ENCODE results near the gene MOB3B.

Gene MOB3B

DNA sequence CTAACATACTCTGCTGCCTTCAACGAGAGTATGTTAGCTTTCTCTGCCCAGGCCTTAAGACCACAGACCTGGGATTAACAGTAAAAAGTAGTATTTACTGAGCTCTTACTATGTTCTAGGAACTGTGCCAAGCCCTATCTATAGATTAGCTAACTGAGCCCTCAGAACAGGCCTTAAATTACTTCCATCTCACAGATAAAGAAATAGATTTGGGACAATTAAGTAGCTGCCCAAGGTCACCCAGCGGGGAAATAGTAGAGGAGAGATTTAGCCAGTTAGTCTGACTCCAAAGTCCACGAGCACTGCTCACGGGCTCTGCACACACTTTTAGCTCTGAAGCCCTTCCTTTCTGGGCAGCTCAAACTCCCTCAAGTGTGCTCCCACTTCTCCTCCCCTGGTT, 168.1 kb downstream of the MOB3B start:
- no peak for DNase-seq (ENCODE audit: low read depth)

DNA sequence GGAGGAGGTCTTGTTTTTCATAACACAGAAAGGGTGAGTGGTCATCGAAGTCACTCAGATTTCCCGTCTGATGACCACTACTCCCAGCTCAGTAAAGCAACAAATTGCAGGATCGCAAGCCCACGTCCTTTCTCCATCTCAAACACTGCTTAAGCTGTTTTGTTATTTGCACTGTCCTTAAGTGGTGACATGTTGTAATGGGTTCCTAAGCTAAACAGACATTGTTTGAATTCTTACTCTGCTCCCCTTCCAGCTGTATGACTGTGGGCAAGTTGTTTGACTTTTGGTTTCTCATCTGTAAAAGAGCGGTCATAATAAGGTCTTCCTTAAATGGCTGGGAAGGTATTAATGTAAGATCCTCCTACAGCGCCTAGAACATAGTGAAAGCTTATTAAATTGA, 169.9 kb downstream of the MOB3B start:
- no peak for DNase-seq (ENCODE audit: low read depth)

DNA sequence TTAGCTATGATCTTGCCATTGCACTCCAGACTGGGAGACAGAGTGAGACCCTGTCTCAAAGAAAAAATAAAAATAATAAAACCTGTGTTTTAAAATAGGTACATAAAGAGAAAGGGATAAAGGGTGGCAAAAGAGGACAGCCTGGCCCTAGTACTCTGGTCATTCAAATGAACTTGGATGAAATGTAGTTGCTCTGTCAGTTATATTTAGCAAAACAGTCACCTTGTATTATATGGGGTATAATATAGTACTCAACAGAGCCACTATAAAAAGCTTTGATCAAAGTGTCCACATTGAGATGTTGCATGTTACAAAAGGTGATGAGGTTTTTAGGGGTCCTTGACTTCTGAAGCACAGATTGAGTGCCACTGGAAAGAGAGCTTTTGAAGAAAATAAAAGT, 171.6 kb downstream of the MOB3B start:
- DNase-seq (ENCODE audit: low read depth), result no peak

DNA sequence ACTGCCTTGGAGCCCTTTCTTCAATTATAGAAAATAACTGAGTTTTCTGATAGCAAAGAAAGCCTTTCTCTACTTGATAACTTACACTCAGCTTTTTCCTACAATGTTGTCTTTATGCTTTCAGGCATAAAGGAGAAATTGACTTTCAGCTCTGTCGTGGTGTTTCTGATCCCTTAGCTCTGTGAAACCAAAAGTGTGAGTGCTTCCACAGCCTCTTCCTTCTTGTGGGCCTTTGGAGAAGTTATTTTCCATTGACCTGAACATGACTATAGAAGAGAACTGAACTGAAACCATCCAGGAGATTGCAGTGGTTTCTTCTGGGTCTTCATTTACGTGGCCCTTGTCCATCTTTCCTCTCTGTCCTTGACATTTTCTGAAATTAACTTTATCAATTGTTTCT, 173.2 kb downstream of the MOB3B start:
- DNase-seq (ENCODE audit: low read depth), result no peak

DNA sequence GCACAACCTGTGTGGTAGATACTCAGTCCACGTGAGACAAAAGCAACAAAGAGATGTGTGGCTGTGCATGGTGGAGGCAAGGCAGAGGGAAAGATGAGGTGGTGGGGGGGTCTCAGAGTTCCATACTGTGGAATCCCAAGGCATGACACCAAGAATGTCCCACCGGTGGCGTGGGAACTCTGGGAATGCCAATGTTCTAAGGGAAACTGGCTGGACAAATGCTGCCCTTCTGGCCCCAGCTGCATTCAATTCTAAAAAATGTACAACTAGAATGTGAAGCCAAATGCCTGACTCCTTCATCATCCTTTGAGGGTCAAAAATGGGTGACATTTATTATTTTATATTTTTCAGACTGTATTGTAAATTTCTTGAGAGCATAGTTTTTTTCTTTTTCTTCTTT, 174.4 kb downstream of the MOB3B start:
- DNase-seq (ENCODE audit: low read depth), result no peak

DNA sequence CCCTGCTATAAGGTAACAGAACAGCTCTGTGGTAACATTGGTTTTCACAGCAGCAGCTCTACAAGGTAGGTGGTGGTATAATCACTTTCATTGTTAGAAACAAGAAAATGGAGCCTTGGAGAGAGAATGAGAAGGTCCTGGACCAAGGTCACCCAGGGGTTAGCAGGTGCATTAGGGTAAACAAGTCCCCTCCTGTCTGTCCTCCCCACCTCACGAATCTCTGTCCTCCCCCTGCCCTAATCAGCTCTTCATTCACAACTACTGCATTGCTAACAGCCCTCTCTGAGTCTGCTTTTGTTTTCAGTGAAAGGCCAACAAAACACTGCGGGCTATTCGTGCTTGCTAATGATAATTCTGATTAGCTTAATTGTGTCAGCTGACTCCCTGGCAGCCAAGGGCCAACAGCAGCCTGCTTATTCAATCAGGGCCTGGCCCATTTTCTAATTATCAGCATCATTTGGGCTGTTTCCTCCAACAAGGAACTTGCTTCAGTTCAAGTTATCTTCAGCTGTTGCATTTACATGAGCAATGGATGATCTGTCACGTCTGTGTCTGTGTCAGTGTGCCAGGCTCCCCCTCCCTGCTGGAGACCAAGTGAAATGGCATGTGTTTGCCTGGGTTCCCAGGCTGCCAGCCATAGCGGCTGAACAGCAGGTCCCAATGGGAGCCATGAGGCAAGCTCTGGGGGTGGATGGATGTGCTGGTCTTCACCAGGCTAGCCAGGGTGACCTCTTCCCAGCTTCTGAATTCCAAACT, 176.0 kb downstream of the MOB3B start:
- no peak for DNase-seq (ENCODE audit: low read depth)

DNA sequence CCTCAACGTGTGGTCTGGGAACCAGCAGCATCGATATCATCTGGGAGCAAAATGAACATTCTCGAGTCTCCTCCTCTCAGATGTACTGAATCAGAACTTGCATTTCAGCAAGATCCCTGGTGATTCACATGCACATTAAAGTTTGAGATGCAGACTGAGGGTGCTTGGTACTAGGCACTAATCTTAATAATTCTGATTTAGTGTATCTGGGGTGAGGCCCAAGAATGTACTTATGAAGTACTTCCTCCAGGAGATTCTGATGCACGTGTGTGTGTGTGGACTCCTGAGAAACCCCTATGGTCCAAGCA, 176.5 kb downstream of the MOB3B start:
- no peak for DNase-seq (ENCODE audit: low read depth)

DNA sequence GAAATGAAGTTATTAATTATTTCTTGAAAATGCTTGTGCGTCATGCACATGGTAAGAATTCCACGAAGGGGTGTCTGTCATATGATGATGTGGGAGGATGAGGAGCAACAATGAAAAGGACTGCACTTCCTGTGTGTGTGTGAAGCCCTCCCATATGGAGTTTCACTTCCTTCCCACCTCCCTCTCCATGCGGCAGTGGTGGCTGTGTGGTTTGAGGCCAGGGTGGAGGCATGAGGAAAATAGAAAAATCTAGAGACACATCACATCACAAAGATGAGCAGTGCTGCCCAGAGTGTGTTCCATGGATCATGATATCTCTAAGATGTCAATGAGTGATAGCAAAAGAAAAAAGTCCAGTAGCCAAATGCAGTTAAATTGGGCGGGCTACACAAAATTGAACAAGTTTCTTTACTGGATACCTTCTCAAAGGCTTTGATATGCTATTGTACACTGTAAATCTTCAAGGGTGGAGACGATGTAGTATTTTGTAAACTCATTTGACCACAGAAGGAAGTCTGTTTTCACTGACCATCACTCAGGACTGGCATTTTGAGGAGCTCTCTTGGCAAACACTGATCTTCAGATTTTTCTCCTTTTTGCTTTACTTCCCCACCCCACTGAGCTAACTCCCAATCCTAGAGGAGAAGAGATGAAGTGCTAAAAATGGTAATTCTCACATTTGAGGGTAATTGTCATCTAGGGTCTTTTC, 177.0 kb downstream of the MOB3B start:
- DNase-seq (ENCODE audit: low read depth), result no peak

DNA sequence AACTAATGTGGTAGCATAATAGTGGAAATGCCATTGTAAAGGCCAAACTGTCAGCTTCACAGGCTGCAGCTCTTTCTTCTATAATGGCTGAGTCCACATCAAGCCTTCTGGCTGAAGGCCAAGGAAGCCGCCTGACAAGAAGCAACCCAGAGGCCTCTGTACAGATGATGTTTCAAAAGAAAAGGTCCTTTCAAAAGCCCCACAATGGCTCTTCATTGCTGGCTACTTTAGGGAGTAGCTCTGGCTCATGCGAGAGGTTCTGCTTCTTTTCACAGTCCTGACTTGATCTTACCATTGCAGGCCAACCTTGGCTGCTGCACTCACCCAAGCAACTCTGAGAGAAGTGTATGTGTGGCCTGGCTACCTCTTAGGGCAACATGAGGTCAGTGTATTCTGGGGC, 178.2 kb downstream of the MOB3B start:
- DNase-seq (ENCODE audit: low read depth), result no peak

DNA sequence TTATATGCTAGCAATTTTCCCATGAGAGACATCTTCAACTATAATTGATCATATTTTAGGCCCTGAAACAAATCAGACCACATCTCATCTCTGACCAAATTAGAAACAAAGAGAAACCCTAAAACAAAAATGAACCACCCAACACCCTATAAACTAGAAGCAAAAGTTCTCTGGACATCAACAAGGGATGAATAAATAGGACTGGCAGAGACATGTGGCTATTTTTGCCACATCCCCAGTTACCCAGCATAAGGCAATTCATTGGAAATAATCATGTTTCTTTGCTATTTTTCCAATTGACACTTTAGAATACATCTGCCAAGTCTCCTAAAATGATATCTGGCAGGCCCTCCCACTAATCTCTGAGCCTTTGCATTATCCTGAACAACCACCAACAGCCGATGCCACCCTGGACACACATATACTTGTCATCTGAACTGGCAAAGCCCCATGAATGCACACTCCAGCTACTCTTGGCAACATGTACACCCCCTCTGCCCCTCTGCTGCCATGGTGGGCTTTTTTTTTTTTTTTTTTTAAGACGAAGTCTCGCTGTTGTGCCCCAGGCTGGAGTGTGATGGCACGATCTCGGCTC, 179.1 kb downstream of the MOB3B start:
- DNase-seq (ENCODE audit: low read depth), result no peak

DNA sequence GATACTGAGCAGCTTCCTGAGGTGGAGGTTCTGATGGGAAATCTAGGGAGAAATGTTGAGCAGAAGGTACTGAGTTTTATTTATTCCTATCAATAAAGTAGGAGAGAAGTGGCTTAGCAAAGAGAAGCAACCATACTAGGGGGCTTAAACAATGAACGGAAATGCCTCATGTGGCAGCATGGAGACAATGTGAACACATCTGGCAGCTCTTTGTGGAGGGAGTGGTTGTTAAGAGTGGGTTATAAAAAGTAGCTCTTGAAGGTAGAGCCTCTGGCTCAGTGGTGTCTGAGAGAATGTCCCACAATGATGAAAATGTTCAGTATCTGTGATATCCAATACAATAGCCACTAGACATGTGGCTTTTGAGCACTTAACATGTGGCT, 179.9 kb downstream of the MOB3B start:
- no peak for DNase-seq (ENCODE audit: low read depth)

DNA sequence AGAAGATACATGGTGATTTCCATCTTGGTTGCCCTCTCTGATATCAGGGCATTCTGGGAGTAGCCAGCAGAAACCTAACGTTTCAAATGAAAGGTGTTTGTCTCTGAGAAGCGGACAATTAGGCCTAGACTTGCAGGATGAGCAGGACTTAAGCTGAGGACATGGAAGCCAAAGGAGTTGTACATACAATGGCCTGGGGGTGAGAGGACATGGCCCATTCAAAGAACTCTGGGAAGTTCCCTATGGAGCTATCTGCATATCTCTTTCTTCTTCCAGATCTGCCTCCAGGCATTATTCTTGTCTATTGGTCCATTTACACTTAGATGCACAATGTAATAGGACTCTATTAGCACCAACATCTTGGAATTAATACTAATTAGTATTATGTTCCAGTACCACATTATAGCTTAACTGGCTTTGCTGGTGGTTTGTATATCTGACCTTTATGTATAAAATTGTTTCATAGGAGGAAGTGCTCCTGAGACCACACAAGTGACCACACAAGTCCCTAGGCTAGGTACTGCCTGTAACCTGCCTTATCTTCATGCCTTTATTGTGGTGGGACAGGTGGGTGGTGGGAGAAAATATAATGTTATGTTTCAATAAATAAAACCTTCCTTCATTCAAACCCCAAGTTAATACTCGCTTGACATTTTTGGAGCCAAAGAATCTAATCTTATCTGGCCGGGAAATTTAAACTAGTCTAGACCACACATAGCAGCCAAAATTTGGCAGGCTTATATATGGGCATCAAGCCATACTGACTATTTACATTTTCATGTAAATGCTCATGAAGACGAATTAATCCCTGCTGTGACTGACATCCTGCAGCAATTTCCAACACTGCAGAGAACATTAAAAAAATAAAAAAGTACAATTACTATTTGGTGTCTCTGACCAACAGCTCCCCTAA, 180.6 kb downstream of the MOB3B start:
- no peak for DNase-seq (ENCODE audit: low read depth)

DNA sequence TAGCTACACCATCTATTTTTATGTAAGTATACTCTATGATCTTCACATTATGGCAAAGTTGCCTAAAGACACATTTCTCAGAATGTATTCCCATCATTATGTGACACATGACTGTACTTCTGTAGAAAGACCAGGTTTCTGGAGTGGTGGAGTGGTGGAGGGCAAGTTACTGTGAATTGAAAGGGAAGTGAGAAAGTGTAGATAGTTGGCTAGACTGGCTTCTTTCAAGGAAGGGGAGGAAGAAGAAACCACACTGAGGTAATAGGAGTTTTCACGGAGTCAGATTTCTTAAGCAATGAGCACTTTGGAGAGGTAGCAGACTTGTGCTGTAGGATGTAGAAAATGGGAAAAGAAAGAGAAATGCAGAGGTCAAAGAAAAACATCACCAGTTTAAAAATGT, 181.7 kb downstream of the MOB3B start:
- DNase-seq (ENCODE audit: low read depth), result no peak

DNA sequence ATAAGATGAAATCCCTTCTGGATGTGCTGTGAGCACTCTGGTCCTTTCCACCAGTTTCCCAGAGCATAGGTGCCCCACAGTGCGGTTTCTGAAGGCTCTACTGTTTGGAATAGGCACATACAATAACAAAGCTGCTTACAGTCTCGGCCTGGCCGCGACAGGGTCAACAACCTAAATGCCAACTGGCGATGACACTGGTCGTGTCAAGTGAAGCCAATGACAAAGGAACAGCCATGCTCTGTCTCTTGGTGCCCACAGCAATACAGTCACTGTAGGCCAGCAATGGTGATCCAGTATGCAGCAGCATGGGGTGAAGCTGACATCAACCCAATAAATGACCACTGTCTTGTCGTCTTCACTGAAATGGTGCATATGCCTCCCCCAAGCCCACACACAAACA, 184.8 kb downstream of the MOB3B start:
- DNase-seq (ENCODE audit: low read depth), result no peak

DNA sequence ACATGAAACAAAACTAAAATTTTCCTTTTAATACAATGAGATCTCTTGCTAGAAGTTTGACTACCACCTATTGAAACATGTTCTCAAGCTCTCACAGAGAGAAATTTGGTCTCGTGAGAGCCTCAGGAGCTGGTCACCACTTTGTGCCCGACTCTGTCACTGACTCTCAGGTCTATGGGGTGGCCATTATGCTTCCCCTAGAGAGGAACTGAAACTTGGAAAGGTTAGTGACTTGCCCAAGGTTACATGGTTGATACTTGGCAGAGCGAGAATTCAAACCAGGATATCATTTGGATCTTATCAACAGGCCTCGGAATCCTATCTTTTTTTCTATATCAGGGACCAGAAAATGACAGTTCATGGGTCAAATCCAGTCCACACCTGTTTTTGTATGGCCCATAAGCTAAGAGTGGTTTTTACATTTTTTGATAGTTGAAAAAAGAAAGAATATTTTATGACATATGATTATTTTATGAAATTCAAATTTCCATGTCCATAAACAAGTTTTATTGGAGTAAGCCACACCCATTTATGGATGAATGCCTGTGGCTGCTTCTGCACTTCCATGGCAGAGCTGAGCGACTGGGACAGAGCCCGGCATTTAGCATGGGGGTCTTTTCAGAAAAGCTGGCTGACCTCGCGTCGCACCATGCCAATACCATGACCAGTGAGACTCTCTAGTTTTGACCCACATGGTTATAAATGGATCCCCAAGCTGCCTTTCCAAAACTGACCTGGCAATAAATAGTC, 187.9 kb downstream of the MOB3B start:
- no peak for DNase-seq (ENCODE audit: low read depth)

DNA sequence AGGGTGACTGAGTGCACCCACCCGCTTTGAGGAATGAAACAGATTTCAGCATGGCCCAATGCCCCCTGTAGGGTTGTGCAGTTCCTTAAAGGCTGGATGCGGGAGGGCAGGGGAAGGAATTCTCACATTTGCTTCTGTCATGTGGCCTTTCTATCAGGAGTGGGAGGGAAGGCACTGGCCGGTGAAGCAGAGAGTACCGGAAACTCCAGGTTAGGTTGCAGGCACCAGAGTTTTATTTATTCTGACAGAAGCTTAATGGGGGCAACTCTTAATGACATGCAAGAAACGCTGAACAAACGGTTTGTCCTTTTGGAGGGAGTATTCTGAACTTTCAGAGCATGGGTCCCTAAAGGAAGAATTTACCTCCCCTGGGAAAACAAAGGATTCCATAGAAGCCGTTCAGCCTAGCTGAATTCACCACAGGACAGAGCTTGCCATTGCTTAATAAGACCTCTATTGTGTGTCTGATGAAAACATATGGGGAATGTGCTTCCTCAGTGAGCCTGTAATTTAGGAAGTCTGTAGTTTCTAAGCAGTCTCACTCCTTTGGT, 188.6 kb downstream of the MOB3B start:
- DNase-seq (ENCODE audit: low read depth), result no peak

DNA sequence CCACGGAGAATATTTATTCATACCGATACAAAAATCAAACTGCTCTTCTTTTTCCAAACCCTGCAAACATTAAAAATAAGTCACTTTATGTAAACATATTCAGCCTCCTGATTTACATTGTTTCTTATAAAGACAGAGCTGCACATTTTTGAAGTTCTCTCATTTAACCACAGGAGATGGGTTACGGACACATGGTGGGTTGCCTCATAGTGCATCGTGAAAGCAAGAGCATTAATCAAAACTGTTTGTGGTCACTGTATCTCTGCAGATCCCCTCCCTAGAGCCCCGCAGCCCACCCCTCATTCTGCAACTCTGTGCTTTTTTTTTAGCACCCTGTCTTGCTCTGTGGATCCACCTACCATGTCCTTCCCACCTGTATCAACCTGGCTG, 189.3 kb downstream of the MOB3B start:
- no peak for DNase-seq (ENCODE audit: low read depth)

DNA sequence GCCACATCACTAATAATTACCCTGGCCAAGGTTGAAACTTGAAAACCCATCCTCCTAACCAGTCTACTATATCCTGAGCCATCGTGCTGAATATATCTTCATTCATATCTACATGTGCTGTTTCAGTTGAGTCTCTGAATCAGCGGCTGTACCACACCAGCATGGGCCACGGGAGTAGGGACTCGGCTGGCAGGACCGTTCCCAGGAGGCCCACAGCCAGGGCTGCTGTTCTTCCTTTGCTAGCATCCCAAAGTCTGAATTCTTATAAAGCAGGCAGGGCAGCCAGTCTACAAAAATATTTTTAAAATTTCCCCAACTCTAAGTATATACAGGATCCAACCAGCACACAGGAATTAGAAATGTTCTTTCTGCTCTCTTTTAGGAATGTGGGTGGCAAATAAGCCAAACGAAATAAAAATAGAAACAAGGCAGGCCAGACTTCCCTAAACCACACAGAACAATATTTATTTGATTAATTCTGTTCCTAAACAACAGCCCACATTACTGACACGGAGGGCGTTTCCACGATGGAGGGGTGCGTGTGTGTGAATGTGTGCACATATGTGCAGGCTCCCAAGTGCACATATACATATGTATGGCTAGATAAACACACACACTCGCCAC, 189.8 kb downstream of the MOB3B start:
- DNase-seq (ENCODE audit: low read depth), result no peak

DNA sequence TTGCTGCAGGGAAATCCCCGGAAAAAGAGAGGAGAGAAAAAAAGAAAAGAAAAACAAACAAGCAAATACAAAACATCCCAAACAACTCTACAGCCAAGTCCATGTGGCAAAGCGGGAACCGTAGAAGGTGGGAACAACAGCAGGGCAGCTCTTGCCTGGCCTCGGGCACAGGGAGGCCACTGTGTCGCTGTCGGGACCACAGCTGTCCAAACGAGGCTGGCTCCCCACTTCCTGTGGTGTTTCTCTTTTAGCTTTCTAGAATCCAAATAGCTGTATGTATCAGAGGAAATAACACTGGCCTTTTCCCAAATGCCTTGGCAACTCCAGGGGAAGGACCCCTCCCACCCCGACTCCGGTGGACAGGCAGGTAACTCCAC, 191.1 kb downstream of the MOB3B start:
- DNase-seq (ENCODE audit: low read depth), result no peak

DNA sequence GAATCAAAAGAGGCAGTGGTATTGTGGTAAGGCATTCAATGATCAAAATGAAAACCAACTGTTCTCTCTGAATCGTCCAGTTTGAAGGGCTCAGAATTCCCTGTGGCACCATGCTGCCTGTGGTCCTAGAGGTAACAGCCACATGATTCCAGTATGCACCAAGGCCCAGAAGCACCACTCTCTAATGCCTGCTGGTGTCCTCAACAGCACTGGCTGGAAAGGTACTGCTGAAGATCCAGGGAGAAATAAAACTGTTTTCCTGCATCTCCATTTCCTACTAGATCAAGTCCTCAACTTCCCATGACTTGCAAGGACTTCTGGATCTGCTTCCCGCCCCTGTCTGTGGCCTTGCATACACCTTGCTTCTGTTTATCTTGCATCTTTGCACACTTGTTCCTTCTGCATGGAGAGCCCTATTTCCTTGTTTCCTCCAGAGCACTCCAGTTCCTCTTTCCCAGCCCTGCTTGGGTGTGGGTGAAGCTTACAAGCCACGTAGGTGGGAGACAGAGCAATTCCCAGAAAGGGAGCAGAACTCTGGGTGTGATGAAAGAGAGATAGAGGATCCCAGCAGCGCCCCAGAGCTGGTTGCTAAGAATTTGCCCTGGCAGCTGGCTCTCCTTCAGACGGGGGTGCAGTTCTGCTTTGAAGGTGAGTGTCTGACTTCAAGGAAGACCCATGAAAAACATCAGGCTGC, 191.6 kb downstream of the MOB3B start:
- no peak for DNase-seq (ENCODE audit: low read depth)

DNA sequence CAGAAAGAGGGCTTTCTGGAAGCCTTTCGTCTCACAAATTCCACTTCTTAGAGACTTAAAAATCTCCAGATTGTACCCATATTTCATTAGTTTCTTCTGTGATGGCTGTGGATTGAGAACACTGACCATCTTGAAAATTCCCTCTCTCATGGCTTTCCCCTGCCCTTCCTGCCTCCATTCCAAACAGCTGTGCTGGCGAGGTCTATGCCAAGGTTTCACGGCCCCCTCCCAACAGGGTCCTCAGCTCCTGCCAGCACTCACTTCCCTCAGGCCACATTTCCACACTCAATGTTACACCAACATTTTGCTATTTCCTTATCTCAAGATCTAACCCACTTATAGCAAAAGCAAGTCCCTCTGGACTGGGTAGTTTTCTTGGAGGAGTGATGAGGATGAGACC, 192.4 kb downstream of the MOB3B start:
- no peak for DNase-seq (ENCODE audit: low read depth)

Data from stimulated activated CD8-positive, alpha-beta memory T cell treated with anti-CD3 and anti-CD28 coated beads, Interleukin-12 subunit alpha, Interleukin-12 subunit beta, amount 100 ng/mL, for 4 hours (primary cell).